OCI-LY7 (cell line): ENCODE data around the gene HIGD1C. TPM values are rescaled to one million over a fixed set of nuclear protein-coding genes. Genes with fewer than 3 reads are reported as not detected.

ENCODE experiments used
- BruUV-seq: library from RNA; stranded (reverse); fragments of 400-500 nt; replicated peaks from 2 replicates; lab custom pipeline; 2021; lab: Mats Ljungman, UMichigan
- CTCF ChIA-PET: fragments of 300-600 bp; sonication (Branson Sonifier 250); formaldehyde crosslinking; loops from one replicate; lab custom pipeline; 2022; ENCODE audit warnings: antibody characterized with exemption; ENCODE audit not compliant: unreplicated experiment; lab: Charles Lee
- POLR2A ChIA-PET: fragments of 300-600 bp; sonication (Branson Sonifier 250); formaldehyde crosslinking; loops from one replicate; lab custom pipeline; 2022; ENCODE audit warnings: antibody characterized with exemption; lab: Charles Lee
- DNase-seq: peaks from one replicate; pipeline ENCODE4 v3.0.0-alpha.2; 2015; ENCODE audit warnings: low spot score
- H2AFZ ChIP-seq: fragments of 200-600 bp; sonication (generic), shearing (Covaris generic); 2 replicates; pipeline ENCODE4 v1.6.1; 2014; ENCODE audit warnings: mild to moderate bottlenecking, antibody characterized with exemption, low read length, moderate library complexity
- H3K27ac ChIP-seq: fragments of 200-600 bp; sonication (generic); 2 replicates; pipeline ENCODE4 v1.5.1; 2014; ENCODE audit warnings: mixed run types, low read depth, mild to moderate bottlenecking, moderate library complexity, low read length, inconsistent platforms; ENCODE audit not compliant: poor library complexity, severe bottlenecking
- H3K36me3 ChIP-seq: fragments of 200-600 bp; sonication (generic); 2 replicates; pipeline ENCODE4 v1.6.1; 2014; ENCODE audit warnings: mild to moderate bottlenecking, antibody characterized with exemption, low read length, moderate library complexity, mixed read lengths; ENCODE audit not compliant: insufficient read depth
- H3K4me1 ChIP-seq: fragments of 200-600 bp; sonication (generic); 2 replicates; pipeline ENCODE4 v1.5.1; 2014; ENCODE audit warnings: mild to moderate bottlenecking, low read length; ENCODE audit not compliant: insufficient read depth, poor library complexity, severe bottlenecking
- H3K4me2 ChIP-seq: fragments of 200-600 bp; sonication (generic); 2 replicates; pipeline ENCODE4 v1.6.1; 2014; ENCODE audit warnings: mild to moderate bottlenecking, low read length
- H3K4me3 ChIP-seq: fragments of 200-600 bp; sonication (generic); 2 replicates; pipeline ENCODE4 v1.5.1; 2014; ENCODE audit warnings: mild to moderate bottlenecking, low read depth, low read length; ENCODE audit not compliant: poor library complexity, severe bottlenecking
- H3K79me2 ChIP-seq: fragments of 200-600 bp; sonication (generic); 2 replicates; pipeline ENCODE4 v1.6.1; 2016; ENCODE audit warnings: low read depth, mild to moderate bottlenecking, low read length, moderate library complexity, mixed read lengths; ENCODE audit not compliant: insufficient read depth
- H3K9me2 ChIP-seq: fragments of 200-600 bp; sonication (generic); 2 replicates; pipeline ENCODE4 v1.6.1; 2016; ENCODE audit warnings: mild to moderate bottlenecking, low read length, mixed read lengths; ENCODE audit not compliant: insufficient read depth
- H3K9me3 ChIP-seq: fragments of 200-600 bp; sonication (generic); 2 replicates; pipeline ENCODE4 v1.6.1; 2014; ENCODE audit warnings: mild to moderate bottlenecking, mixed run types, low read length, mixed read lengths
- H4K20me1 ChIP-seq: fragments of 200-600 bp; sonication (generic); 2 replicates; pipeline ENCODE4 v1.6.1; 2014; ENCODE audit warnings: mild to moderate bottlenecking, antibody characterized with exemption, low read length, moderate library complexity, mixed read lengths; ENCODE audit not compliant: insufficient read depth
- CTCF ChIP-seq: fragments of 200-600 bp; sonication (generic); conservative IDR thresholded peaks from 2 replicates; pipeline ENCODE4 v1.5.1; 2014; ENCODE audit warnings: mild to moderate bottlenecking, antibody characterized with exemption, low read length, moderate library complexity, mixed read lengths
- EZH2phosphoT487 ChIP-seq: fragments of 200-600 bp; sonication (generic); IDR thresholded peaks from 2 replicates; pipeline ENCODE4 v1.6.1; 2018; ENCODE audit warnings: low read depth, borderline replicate concordance, mild to moderate bottlenecking, mixed run types, antibody characterized with exemption, low read length, moderate library complexity, mixed read lengths
- intact Hi-C: fragments of 100-400 bp; cut with micrococcal nuclease; formaldehyde crosslinking; loops from one replicate; pipeline ENCODE4 v1.10.0; 2022; ENCODE audit not compliant: unreplicated experiment
- total RNA-seq, 2 experiments: library from RNA; depleted of rRNA in 1 of 2; stranded (reverse); fragments of >200 nt in 1 of 2; shearing (Covaris generic) in 1 of 2; gene quantifications; 2 replicates each; pipeline ENCODE4 v1.2.3, GENCODE V29; 2014 to 2022

The HIGD1C gene
- total RNA-seq, 2 experiments from 2014 or later = not detected

DNA sequence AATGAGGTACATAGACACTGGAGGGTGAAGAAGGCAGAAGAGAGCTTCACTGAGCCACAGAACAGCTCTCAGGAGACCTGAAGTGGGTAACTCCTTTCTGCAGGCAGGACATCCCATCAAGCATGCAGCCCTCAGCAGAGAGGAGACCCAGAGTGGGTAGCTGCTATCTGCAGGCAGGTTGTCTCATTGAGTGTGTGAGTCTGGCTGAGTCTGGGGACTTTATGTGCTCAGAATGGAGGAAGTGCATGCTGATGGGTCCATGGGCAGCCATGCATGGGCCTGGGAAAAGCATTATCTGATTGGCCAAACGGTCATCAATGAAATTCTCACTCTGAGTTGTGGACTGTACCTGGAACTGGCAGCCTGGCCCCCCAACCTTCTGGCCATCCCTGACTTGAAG, 14.7 kb upstream of the HIGD1C start:
- peak; percentile 47 for DNase-seq
- Histone ChIP-seq H3K4me2 (no peak overlapping the region), H3K4me3 (no peak overlapping the region), H3K79me2 (no peaks in the 10 kb centered on the region), H3K4me1 (peaks cover 1% of the 10 kb centered on the region), H3K27ac (no peak overlapping the region), H4K20me1 (no peaks in the 10 kb centered on the region), H3K9me3 (peaks cover 19% of the 10 kb centered on the region; the same call in 1 of the 2 replicates), H3K9me2 (no peaks in the 10 kb centered on the region), H2AFZ (no peak overlapping the region), H3K36me3 (peaks cover 26% of the 10 kb centered on the region)
- BruUV-seq = no TSS peak
- ChIA-PET CTCF (no interaction called here), POLR2A (interaction anchor here (0.6 kb wide), 1 partner anchor 123 kb away, joined by 6 read pairs; no protein-coding TSS in a partner anchor)
- intact Hi-C loops = no loop called here
- TF ChIP-seq EZH2phosphoT487 (no peak), CTCF (no peak)

GRCh38 chr12:50947933-50948626, 4.3 kb upstream of the HIGD1C start:
- Histone ChIP-seq H2AFZ (no peak overlapping the region), H3K4me2 (no peak overlapping the region), H3K79me2 (no peaks in the 10 kb centered on the region), H3K9me3 (no peaks in the 10 kb centered on the region), H3K27ac (no peak overlapping the region), H3K4me1 (no peaks in the 10 kb centered on the region), H3K9me2 (no peaks in the 10 kb centered on the region), H3K4me3 (no peak overlapping the region), H3K36me3 (no peaks in the 10 kb centered on the region), H4K20me1 (no peaks in the 10 kb centered on the region)
- no TSS peak for BruUV-seq
- DNase-seq = no peak
- CTCF ChIA-PET = no interaction called here
- intact Hi-C loops = no loop called here
- TF ChIP-seq EZH2phosphoT487 (no peak), CTCF (no peak)
- POLR2A ChIA-PET = no interaction called here

DNA sequence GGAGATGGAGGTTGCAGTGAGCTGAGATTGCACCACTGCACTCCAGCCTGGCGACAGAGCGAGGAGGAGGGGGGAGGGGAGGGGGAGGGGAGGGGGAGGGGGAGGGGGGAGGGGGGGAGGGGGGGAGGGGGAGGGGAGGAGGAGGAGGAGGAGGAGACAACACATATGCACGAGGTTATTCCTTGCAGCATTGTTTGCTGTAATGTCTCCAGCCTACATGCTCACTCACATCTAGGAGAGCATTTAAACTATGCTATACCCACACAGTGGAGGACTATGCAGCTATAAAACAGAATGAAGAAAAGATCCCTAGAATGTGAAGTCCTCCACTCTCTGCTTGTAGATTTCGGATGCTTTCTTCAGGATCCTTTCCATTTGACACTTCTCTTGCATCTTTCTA, 3.5 kb upstream of the HIGD1C start:
- intact Hi-C loops = no loop called here
- H4K20me1 ChIP-seq = no peaks in the 10 kb centered on the region
- no TSS peak for BruUV-seq
- H3K4me3 ChIP-seq = no peak overlapping the region
- no peaks in the 10 kb centered on the region for H3K4me1 ChIP-seq
- H3K79me2 ChIP-seq = no peaks in the 10 kb centered on the region
- no peak overlapping the region for H3K4me2 ChIP-seq
- no peaks in the 10 kb centered on the region for H3K9me3 ChIP-seq
- H2AFZ ChIP-seq = no peak overlapping the region
- no peak for TF ChIP-seq CTCF
- TF ChIP-seq EZH2phosphoT487 = no peak
- no peak for DNase-seq
- no peaks in the 10 kb centered on the region for H3K9me2 ChIP-seq
- ChIA-PET CTCF (no interaction called here), POLR2A (no interaction called here)
- H3K27ac ChIP-seq = no peak overlapping the region
- no peaks in the 10 kb centered on the region for H3K36me3 ChIP-seq
